GM21737 (cell line): Measurements from ENCODE around the gene SIAH1.
"Not testable (repeated sequence)": the region's sequence is repeated elsewhere in the genome, so short reads cannot be mapped to it uniquely, and the experiment has no call there.

Source experiments
- ATAC-seq: cut with Tn5 transposase; IDR thresholded peaks from one replicate; pipeline ENCODE4 v1.9.1; 2021; ENCODE audit warnings: mild to moderate bottlenecking, moderate library complexity; ENCODE audit not compliant: unreplicated experiment

Gene SIAH1

GRCh38 chr16:48335961-48336360 is 49.3 kb downstream of the SIAH1 start:
- ATAC-seq: no peak

GRCh38 chr16:48334325-48334724 is 50.9 kb downstream of the SIAH1 start:
- ATAC-seq: no peak

GRCh38 chr16:48332978-48333377 is 52.2 kb downstream of the SIAH1 start:
- no peak for ATAC-seq

GRCh38 chr16:48330841-48331192 is 54.4 kb downstream of the SIAH1 start:
- no peak for ATAC-seq

GRCh38 chr16:48330189-48330840 is 54.9 kb downstream of the SIAH1 start:
- ATAC-seq: no peak

GRCh38 chr16:48329138-48329537 is 56.1 kb downstream of the SIAH1 start:
- ATAC-seq: no peak

- ATAC-seq: no peak
Measured at GRCh38 chr16:48326915-48327314, 58.3 kb downstream of the SIAH1 start.

- ATAC-seq: no peak
Measured at GRCh38 chr16:48323783-48324775, 61.1 kb downstream of the SIAH1 start.

GRCh38 chr16:48321317-48322036 is 63.7 kb downstream of the SIAH1 start:
- no peak for ATAC-seq

- ATAC-seq: no peak
Measured at GRCh38 chr16:48318630-48319029, 66.6 kb downstream of the SIAH1 start.

- no peak for ATAC-seq
Measured at GRCh38 chr16:48317614-48318315, 67.4 kb downstream of the SIAH1 start.

GRCh38 chr16:48317026-48317425 is 68.2 kb downstream of the SIAH1 start:
- ATAC-seq: no peak

GRCh38 chr16:48313905-48314304 is 71.3 kb downstream of the SIAH1 start:
- ATAC-seq: not testable (repeated sequence)

GRCh38 chr16:48310908-48311641 is 74.1 kb downstream of the SIAH1 start:
- ATAC-seq: no peak
